ENCODE data around the gene CYTH4.
A peak's percentile ranks its signal among the peaks of the same experiment; 100 is the strongest.

Gene CYTH4

GRCh38 chr22:37331034-37331428, 48.7 kb downstream of the CYTH4 start:
- no peak for TF ChIP-seq CTCF (conservative IDR thresholded peaks at IDR 0.05; ENCODE audit: control insufficient read depth, insufficient read depth, low read depth, low read length)
- DNase-seq (ENCODE audit: low read depth), result peak; percentile 78
- H3K4me3 ChIP-seq (ENCODE audit: control insufficient read depth, low read depth, low read length), result no peak overlapping the region

- H3K4me3 ChIP-seq (ENCODE audit: control insufficient read depth, low read depth, low read length), result no peak overlapping the region
- TF ChIP-seq CTCF (conservative IDR thresholded peaks at IDR 0.05; ENCODE audit: control insufficient read depth, insufficient read depth, low read depth, low read length), result no peak
- no peak for DNase-seq (ENCODE audit: low read depth)
Observed at GRCh38 chr22:37331856-37332536, 49.7 kb downstream of the CYTH4 start.

- DNase-seq (ENCODE audit: low read depth), result no peak
- TF ChIP-seq CTCF (conservative IDR thresholded peaks at IDR 0.05; ENCODE audit: control insufficient read depth, insufficient read depth, low read depth, low read length), result no peak
- no peak overlapping the region for H3K4me3 ChIP-seq (ENCODE audit: control insufficient read depth, low read depth, low read length)
Observed at GRCh38 chr22:37333724-37334460, 51.6 kb downstream of the CYTH4 start.

- no peak overlapping the region for H3K4me3 ChIP-seq (ENCODE audit: control insufficient read depth, low read depth, low read length)
- TF ChIP-seq CTCF (conservative IDR thresholded peaks at IDR 0.05; ENCODE audit: control insufficient read depth, insufficient read depth, low read depth, low read length), result no peak
- DNase-seq (ENCODE audit: low read depth), result no peak
Observed at GRCh38 chr22:37334461-37334858, 52.2 kb downstream of the CYTH4 start.

- no peak for DNase-seq (ENCODE audit: low read depth)
- TF ChIP-seq CTCF (conservative IDR thresholded peaks at IDR 0.05; ENCODE audit: control insufficient read depth, insufficient read depth, low read depth, low read length), result no peak
- peak overlapping the region; percentile 13 for H3K4me3 ChIP-seq (ENCODE audit: control insufficient read depth, low read depth, low read length)
Observed at GRCh38 chr22:37334859-37335805, 52.8 kb downstream of the CYTH4 start.

- no peak for TF ChIP-seq CTCF (conservative IDR thresholded peaks at IDR 0.05; ENCODE audit: control insufficient read depth, insufficient read depth, low read depth, low read length)
- no peak for DNase-seq (ENCODE audit: low read depth)
- H3K4me3 ChIP-seq (ENCODE audit: control insufficient read depth, low read depth, low read length), result no peak overlapping the region
Observed at GRCh38 chr22:37335806-37336199, 53.5 kb downstream of the CYTH4 start.

Measured in fibroblast of mammary gland (primary cell).